IPS-20b (cell line): Measurements from ENCODE around the gene GLS2.
"Not testable (repeated sequence)": the region's sequence is repeated elsewhere in the genome, so short reads cannot be mapped to it uniquely, and the experiment has no call there.

Experiments
- H3K27ac ChIP-seq: one replicate; pipeline ENCODE4 v1.5.1; 2013; ENCODE audit warnings: low read length
- H3K27me3 ChIP-seq: 2 replicates; pipeline ENCODE4 v1.6.1; 2013; ENCODE audit warnings: mild to moderate bottlenecking, low read length, inconsistent platforms; ENCODE audit not compliant: insufficient read depth
- H3K36me3 ChIP-seq: 2 replicates; pipeline ENCODE4 v1.6.1; 2013; ENCODE audit warnings: low read depth, mild to moderate bottlenecking, inconsistent platforms, low read length, moderate library complexity; ENCODE audit not compliant: insufficient read depth
- H3K4me1 ChIP-seq: 2 replicates; pipeline ENCODE4 v1.6.1; 2013; ENCODE audit warnings: mild to moderate bottlenecking, control low read depth, inconsistent platforms, low read length, moderate library complexity; ENCODE audit not compliant: insufficient read depth
- H3K4me3 ChIP-seq: 2 replicates; pipeline ENCODE4 v1.5.1; 2013; ENCODE audit warnings: mild to moderate bottlenecking, low read length, inconsistent platforms
- H3K9ac ChIP-seq: 2 replicates; pipeline ENCODE4 v1.6.1; 2013; ENCODE audit warnings: low read depth, mild to moderate bottlenecking, inconsistent platforms, low read length, moderate library complexity
- H3K9me3 ChIP-seq: 2 replicates; pipeline ENCODE4 v1.6.1; 2013; ENCODE audit warnings: mild to moderate bottlenecking, low read depth, low read length, inconsistent platforms; ENCODE audit not compliant: insufficient read depth

The GLS2 gene

GRCh38 chr12:56462565-56462964, 25.4 kb downstream of the GLS2 start:
- Histone ChIP-seq H3K27me3 (no peaks in the 10 kb centered on the region), H3K36me3 (no peaks in the 10 kb centered on the region), H3K9me3 (no peaks in the 10 kb centered on the region), H3K4me1 (peaks cover 16% of the 10 kb centered on the region; the same call in 1 of the 2 replicates), H3K4me3 (peak overlapping the region; percentile 46; the same call in 1 of the 2 replicates), H3K9ac (peak overlapping the region; percentile 64; the same call in 1 of the 2 replicates), H3K27ac (peak overlapping the region; percentile 40)

GRCh38 chr12:56461235-56462159, 26.5 kb downstream of the GLS2 start:
- Histone ChIP-seq H3K9me3 (no peaks in the 10 kb centered on the region), H3K36me3 (no peaks in the 10 kb centered on the region), H3K4me3 (no peak overlapping the region), H3K4me1 (peaks cover 16% of the 10 kb centered on the region; the same call in 1 of the 2 replicates), H3K27ac (no peak overlapping the region), H3K9ac (no peak overlapping the region), H3K27me3 (no peaks in the 10 kb centered on the region)

GRCh38 chr12:56457817-56458216, 30.1 kb downstream of the GLS2 start:
- Histone ChIP-seq H3K9me3 (no peaks in the 10 kb centered on the region), H3K36me3 (no peaks in the 10 kb centered on the region), H3K4me1 (peaks cover 3% of the 10 kb centered on the region; the same call in 1 of the 2 replicates), H3K27me3 (no peaks in the 10 kb centered on the region), H3K27ac (no peak overlapping the region), H3K9ac (no peak overlapping the region), H3K4me3 (no peak overlapping the region)

GRCh38 chr12:56454557-56454956, 33.4 kb downstream of the GLS2 start, which contains the start of gene MIP:
TSS of gene MIP (minus strand) at chr12:56454657. CDS start at chr12:56454613, 44 bp downstream.
- H3K4me1 ChIP-seq, result peaks cover 6% of the 10 kb centered on the region; the same call in 1 of the 2 replicates
- no peak within 1 kb of the TSS for H3K9ac ChIP-seq
- H3K4me3 ChIP-seq, result no peak within 1 kb of the TSS
- no peaks in the 10 kb centered on the region for H3K27me3 ChIP-seq
- H3K36me3 ChIP-seq, result no peaks in the 10 kb centered on the region
- no peak within 1 kb of the TSS for H3K27ac ChIP-seq
- no peaks in the 10 kb centered on the region for H3K9me3 ChIP-seq

GRCh38 chr12:56451147-56451546, 36.8 kb downstream of the GLS2 start:
- no peak overlapping the region for H3K4me3 ChIP-seq
- no peak overlapping the region; the same call in 1 of the 2 replicates for H3K9ac ChIP-seq
- H3K27me3 ChIP-seq, result no peaks in the 10 kb centered on the region
- H3K36me3 ChIP-seq, result no peaks in the 10 kb centered on the region
- no peaks in the 10 kb centered on the region for H3K9me3 ChIP-seq
- no peak overlapping the region for H3K27ac ChIP-seq
- H3K4me1 ChIP-seq, result peaks cover 8% of the 10 kb centered on the region; the same call in 1 of the 2 replicates

GRCh38 chr12:56450241-56450640, 37.7 kb downstream of the GLS2 start:
- H3K4me1 ChIP-seq, result peaks cover 8% of the 10 kb centered on the region; the same call in 1 of the 2 replicates
- H3K4me3 ChIP-seq, result no peak overlapping the region
- H3K9ac ChIP-seq, result peak overlapping the region; percentile 99; the same call in 1 of the 2 replicates
- no peaks in the 10 kb centered on the region for H3K36me3 ChIP-seq
- H3K27ac ChIP-seq, result no peak overlapping the region
- H3K9me3 ChIP-seq, result no peaks in the 10 kb centered on the region
- no peaks in the 10 kb centered on the region for H3K27me3 ChIP-seq

GRCh38 chr12:56449622-56449984, 38.4 kb downstream of the GLS2 start:
- H3K4me1 ChIP-seq, result peaks cover 8% of the 10 kb centered on the region; the same call in 1 of the 2 replicates
- 0 out of 2 replicates have a peak, but pooled peaks cover 3% of the 10 kb centered on the region for H3K9me3 ChIP-seq
- peak overlapping the region; percentile 95 for H3K27ac ChIP-seq
- H3K27me3 ChIP-seq, result no peaks in the 10 kb centered on the region
- H3K4me3 ChIP-seq, result peak overlapping the region; percentile 98
- H3K36me3 ChIP-seq, result 0 out of 2 replicates have a peak, but pooled peaks cover 3% of the 10 kb centered on the region
- peak overlapping the region; percentile 99 for H3K9ac ChIP-seq

GRCh38 chr12:56448860-56449621, 38.9 kb downstream of the GLS2 start, which contains the start of gene TIMELESS:
TSS of gene TIMELESS (minus strand) at chr12:56449426. CDS start at chr12:56434170, 15,256 bp downstream.
- Histone ChIP-seq H3K36me3 (0 out of 2 replicates have a peak, but pooled peaks cover 6% of the 10 kb centered on the region), H3K9ac (peak within 1 kb of the TSS; percentile 99), H3K9me3 (0 out of 2 replicates have a peak, but pooled peaks cover 9% of the 10 kb centered on the region), H3K27me3 (no peaks in the 10 kb centered on the region), H3K27ac (peak within 1 kb of the TSS; percentile 95), H3K4me3 (peak within 1 kb of the TSS; percentile 98), H3K4me1 (peaks cover 8% of the 10 kb centered on the region; the same call in 1 of the 2 replicates)

GRCh38 chr12:56443208-56443607, 44.8 kb downstream of the GLS2 start:
- Histone ChIP-seq H3K36me3 (peaks cover 18% of the 10 kb centered on the region; the same call in 1 of the 2 replicates), H3K9me3 (peaks cover 10% of the 10 kb centered on the region; the same call in 1 of the 2 replicates), H3K4me3 (peak overlapping the region; percentile 41; the same call in 1 of the 2 replicates)
- H3K9ac ChIP-seq, H3K27me3 ChIP-seq, H3K4me1 ChIP-seq, H3K27ac ChIP-seq: not testable (repeated sequence)

- H3K27me3 ChIP-seq, result no peaks in the 10 kb centered on the region
- H3K27ac ChIP-seq, result no peak overlapping the region
- no peaks in the 10 kb centered on the region; the same call in 1 of the 2 replicates for H3K4me1 ChIP-seq
- H3K4me3 ChIP-seq, result no peak overlapping the region
- H3K9ac ChIP-seq, result no peak overlapping the region
- H3K9me3 ChIP-seq, result no peaks in the 10 kb centered on the region
- peaks cover 20% of the 10 kb centered on the region for H3K36me3 ChIP-seq
These were observed 50.4 kb downstream of the GLS2 start for GRCh38 chr12:56437430-56438176.

GRCh38 chr12:56434828-56435227, 53.1 kb downstream of the GLS2 start:
- H3K9me3 ChIP-seq, result no peaks in the 10 kb centered on the region
- H3K4me1 ChIP-seq, result no peaks in the 10 kb centered on the region
- H3K9ac ChIP-seq, result no peak overlapping the region
- no peak overlapping the region for H3K4me3 ChIP-seq
- peaks cover 39% of the 10 kb centered on the region for H3K36me3 ChIP-seq
- no peaks in the 10 kb centered on the region for H3K27me3 ChIP-seq
- H3K27ac ChIP-seq, result no peak overlapping the region
